T-helper 1 cell treated with Interleukin-12 subunit alpha and Interleukin-12 subunit beta and Interleukin-4 antibody, amounts not matched to agents 30 μg/mL and 1 μg/mL, for 36 hours (primary cell): ENCODE data around the gene UXT.
A peak's percentile ranks its signal among the peaks of the same experiment; 100 is the strongest.

Experiments
- H3K27ac Mint-ChIP-seq: one replicate; pipeline ENCODE4 v1.8.0; 2021; ENCODE audit warnings: mild to moderate bottlenecking, mixed read lengths
- H3K27me3 Mint-ChIP-seq: one replicate; pipeline ENCODE4 v1.8.0; 2021; ENCODE audit warnings: low read depth, mixed read lengths
- H3K36me3 Mint-ChIP-seq: one replicate; pipeline ENCODE4 v1.8.0; 2021; ENCODE audit warnings: low read depth, mixed read lengths
- H3K4me1 Mint-ChIP-seq: one replicate; pipeline ENCODE4 v1.8.0; 2021; ENCODE audit warnings: low read depth, mixed read lengths
- H3K4me3 Mint-ChIP-seq: one replicate; pipeline ENCODE4 v1.8.0; 2021; ENCODE audit warnings: mild to moderate bottlenecking, moderate library complexity, mixed read lengths
- H3K9me3 Mint-ChIP-seq: one replicate; pipeline ENCODE4 v1.8.0; 2021; ENCODE audit warnings: mixed read lengths

UXT gene

GRCh38 chrX:47661539-47661938 is 2.6 kb upstream of the UXT start:
- no peaks in the 10 kb centered on the region for H3K9me3 Mint-ChIP-seq
- H3K4me1 Mint-ChIP-seq: peaks cover 18% of the 10 kb centered on the region
- no peak overlapping the region for H3K27ac Mint-ChIP-seq
- no peaks in the 10 kb centered on the region for H3K27me3 Mint-ChIP-seq
- peaks cover 7% of the 10 kb centered on the region for H3K36me3 Mint-ChIP-seq
- H3K4me3 Mint-ChIP-seq: no peak overlapping the region

DNA sequence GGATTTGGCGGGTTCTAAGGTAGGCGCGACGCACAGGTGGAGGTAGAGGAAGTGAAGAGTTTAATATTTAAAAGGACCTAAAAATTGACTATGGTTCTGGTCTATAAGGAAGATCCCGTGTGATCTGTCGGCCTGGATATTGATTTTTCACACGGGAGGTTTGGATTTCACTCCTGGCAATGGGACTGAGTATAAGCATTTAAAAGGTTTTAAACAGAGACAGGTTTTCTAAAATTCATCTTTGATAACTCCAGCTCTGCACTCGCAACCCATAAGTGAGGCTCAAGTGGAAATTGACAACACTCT is 394 bp upstream of the UXT start:
- no peaks in the 10 kb centered on the region for H3K27me3 Mint-ChIP-seq
- H3K4me1 Mint-ChIP-seq: peaks cover 25% of the 10 kb centered on the region
- peak overlapping the region; percentile 89 for H3K4me3 Mint-ChIP-seq
- H3K36me3 Mint-ChIP-seq: peaks cover 22% of the 10 kb centered on the region
- no peaks in the 10 kb centered on the region for H3K9me3 Mint-ChIP-seq
- H3K27ac Mint-ChIP-seq: peak overlapping the region; percentile 94

DNA sequence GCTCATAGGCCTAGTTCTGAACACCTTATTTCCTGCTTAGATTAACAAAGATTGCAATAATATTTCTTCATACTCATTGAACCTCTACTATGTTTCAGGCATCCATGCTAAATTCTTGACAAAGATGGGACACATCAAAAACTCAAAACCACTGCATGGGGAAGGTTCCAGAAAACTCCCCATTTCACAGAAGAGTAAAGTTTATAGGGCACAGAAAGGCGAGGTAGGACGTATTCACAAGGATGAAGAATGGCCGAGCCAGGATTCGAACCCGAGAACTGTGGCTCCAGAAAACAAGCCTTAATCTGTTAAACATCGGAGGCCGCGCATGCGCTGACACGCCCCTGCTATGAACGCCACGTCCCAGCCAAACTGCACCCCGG is 688 bp downstream of the UXT start:
- Mint-ChIP-seq H3K36me3 (peaks cover 28% of the 10 kb centered on the region), H3K27ac (peak overlapping the region; percentile 94), H3K27me3 (no peaks in the 10 kb centered on the region), H3K4me1 (peaks cover 29% of the 10 kb centered on the region), H3K9me3 (no peaks in the 10 kb centered on the region), H3K4me3 (peak overlapping the region; percentile 89)

GRCh38 chrX:47651043-47651905 is 7.7 kb downstream of the UXT start:
- Mint-ChIP-seq H3K4me1 (peaks cover 43% of the 10 kb centered on the region), H3K36me3 (peaks cover 49% of the 10 kb centered on the region), H3K9me3 (no peaks in the 10 kb centered on the region), H3K27ac (peak overlapping the region; percentile 96), H3K4me3 (peak overlapping the region; percentile 93), H3K27me3 (no peaks in the 10 kb centered on the region)

DNA sequence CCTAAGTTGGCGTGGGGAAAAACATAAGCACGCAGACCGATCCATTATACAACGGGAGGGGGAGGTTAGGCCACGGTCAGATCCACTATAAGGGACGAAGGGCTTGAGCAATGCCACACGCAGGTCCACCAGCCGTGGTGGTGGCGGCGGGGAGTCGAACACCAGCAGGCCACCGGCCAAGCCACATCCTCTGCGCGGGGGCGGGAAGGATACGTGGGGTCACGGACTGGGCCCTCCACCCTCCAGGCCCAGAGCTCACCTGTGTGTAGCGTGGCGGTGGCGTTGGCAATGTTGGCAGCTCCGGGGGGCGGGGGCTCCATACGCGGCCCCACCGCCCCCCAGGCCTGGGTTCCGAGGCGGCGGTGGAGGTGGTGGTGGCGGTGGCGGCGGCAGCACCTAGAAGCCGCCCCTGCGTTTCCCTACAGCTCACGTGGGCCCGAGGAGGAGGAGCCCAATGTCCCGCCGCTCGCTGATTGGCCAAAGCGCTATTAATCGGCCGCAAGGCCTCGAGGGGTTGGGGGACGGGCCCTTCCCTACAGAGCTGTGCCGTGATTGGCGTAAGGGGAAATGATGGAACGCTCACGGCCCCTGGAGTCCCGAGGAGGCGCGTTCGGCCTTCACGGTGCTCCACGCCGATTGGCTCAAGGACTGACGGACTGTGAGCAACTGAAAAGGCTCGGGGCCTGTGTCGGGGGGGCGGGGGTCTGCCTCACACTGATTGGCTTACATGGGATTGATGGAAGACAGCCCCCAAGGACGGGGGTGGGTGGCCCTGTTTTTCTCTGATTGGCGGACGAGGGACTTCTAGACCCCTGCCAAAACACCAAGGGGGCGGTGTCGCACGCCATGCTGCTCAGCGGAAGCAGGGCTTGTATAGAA is 8.6 kb downstream of the UXT start, which contains the start of gene ELK1:
Gene ELK1 (minus strand): TSS at position 400 of the 879 bp plus-strand sequence. CDS start 9,122 bp downstream, outside the sequence.
- peaks cover 40% of the 10 kb centered on the region for H3K36me3 Mint-ChIP-seq
- peaks cover 41% of the 10 kb centered on the region for H3K4me1 Mint-ChIP-seq
- H3K27me3 Mint-ChIP-seq: no peaks in the 10 kb centered on the region
- H3K4me3 Mint-ChIP-seq: peak within 1 kb of the TSS; percentile 93
- H3K27ac Mint-ChIP-seq: peak within 1 kb of the TSS; percentile 96
- H3K9me3 Mint-ChIP-seq: no peaks in the 10 kb centered on the region

DNA sequence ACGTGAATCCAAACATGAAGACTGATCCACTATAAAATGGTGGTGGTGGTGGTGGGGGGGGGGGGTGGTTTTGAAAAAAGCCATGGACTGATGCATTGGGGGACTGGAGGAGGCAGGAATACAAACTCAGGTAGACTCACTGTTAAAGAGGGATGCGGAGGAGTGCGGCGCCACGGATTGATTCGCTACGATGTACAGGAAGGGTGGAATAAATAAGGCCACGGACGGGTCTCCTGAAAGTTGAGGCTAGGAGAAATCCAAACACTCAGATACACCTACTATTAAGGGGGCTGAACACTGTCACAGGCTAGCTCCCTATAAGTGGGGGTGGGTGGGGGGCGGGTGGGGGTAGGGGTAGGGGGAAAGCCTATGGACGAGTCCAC is 9.2 kb downstream of the UXT start:
- peak overlapping the region; percentile 93 for H3K4me3 Mint-ChIP-seq
- H3K9me3 Mint-ChIP-seq: no peaks in the 10 kb centered on the region
- no peaks in the 10 kb centered on the region for H3K27me3 Mint-ChIP-seq
- H3K27ac Mint-ChIP-seq: peak overlapping the region; percentile 93
- H3K4me1 Mint-ChIP-seq: peaks cover 45% of the 10 kb centered on the region
- H3K36me3 Mint-ChIP-seq: peaks cover 40% of the 10 kb centered on the region

DNA sequence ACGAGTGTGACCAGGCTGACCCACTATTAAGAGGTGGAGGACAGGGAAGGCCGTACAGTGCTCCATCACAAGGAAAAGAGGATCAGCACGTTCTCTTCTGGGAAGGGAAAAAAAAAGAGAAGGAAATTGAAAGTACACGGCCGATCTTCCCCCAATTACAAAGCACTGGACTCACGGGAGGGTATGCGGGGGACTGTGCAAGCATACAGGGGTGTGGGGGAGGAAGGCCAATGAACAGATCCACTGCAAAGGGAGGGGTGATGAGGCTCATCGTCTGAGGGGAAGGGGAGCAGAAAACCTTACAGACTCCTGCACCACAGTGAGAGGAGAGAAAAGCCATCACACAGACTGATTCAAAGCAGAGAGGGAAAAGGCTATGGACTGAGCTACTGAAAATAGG is 9.7 kb downstream of the UXT start:
- Mint-ChIP-seq H3K4me1 (peaks cover 50% of the 10 kb centered on the region), H3K36me3 (peaks cover 38% of the 10 kb centered on the region), H3K27me3 (no peaks in the 10 kb centered on the region), H3K9me3 (no peaks in the 10 kb centered on the region), H3K27ac (peak overlapping the region; percentile 93), H3K4me3 (peak overlapping the region; percentile 93)

- Mint-ChIP-seq H3K4me3 (peak overlapping the region; percentile 93), H3K4me1 (peaks cover 50% of the 10 kb centered on the region), H3K27me3 (no peaks in the 10 kb centered on the region), H3K27ac (peak overlapping the region; percentile 93), H3K36me3 (peaks cover 35% of the 10 kb centered on the region), H3K9me3 (no peaks in the 10 kb centered on the region)
These were observed 10.6 kb downstream of the UXT start for GRCh38 chrX:47648376-47648775.

DNA sequence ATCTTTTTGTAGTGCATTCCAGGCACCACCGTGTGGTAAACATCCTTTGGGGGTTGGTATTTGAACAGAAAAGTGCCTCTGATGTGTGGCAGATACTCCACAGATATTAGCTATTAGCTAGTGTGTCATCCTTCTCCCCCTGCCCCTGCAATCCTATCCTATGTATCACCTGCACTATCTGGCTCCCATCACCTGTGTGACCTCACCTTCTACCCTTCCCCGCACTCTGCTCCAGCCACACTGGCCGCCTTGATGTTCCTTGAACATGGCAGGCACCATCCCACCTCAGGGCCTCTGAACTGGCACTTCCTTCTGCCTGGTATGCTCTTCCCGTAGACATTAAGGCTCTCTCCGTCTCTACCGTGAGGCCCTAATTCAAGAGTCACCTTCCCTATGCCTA is 12.3 kb downstream of the UXT start:
- Mint-ChIP-seq H3K36me3 (peaks cover 28% of the 10 kb centered on the region), H3K27me3 (no peaks in the 10 kb centered on the region), H3K9me3 (no peaks in the 10 kb centered on the region), H3K27ac (no peak overlapping the region), H3K4me3 (peak overlapping the region; percentile 20), H3K4me1 (peaks cover 46% of the 10 kb centered on the region)

- no peaks in the 10 kb centered on the region for H3K9me3 Mint-ChIP-seq
- H3K4me1 Mint-ChIP-seq: peaks cover 38% of the 10 kb centered on the region
- peak overlapping the region; percentile 14 for H3K4me3 Mint-ChIP-seq
- peaks cover 33% of the 10 kb centered on the region for H3K36me3 Mint-ChIP-seq
- no peak overlapping the region for H3K27ac Mint-ChIP-seq
- H3K27me3 Mint-ChIP-seq: no peaks in the 10 kb centered on the region
These were observed 13.4 kb downstream of the UXT start for GRCh38 chrX:47645530-47645929.

GRCh38 chrX:47644557-47645091 is 14.4 kb downstream of the UXT start:
- H3K4me3 Mint-ChIP-seq: no peak overlapping the region
- H3K27me3 Mint-ChIP-seq: no peaks in the 10 kb centered on the region
- H3K36me3 Mint-ChIP-seq: peaks cover 42% of the 10 kb centered on the region
- no peaks in the 10 kb centered on the region for H3K9me3 Mint-ChIP-seq
- peak overlapping the region; percentile 73 for H3K27ac Mint-ChIP-seq
- H3K4me1 Mint-ChIP-seq: peaks cover 41% of the 10 kb centered on the region

DNA sequence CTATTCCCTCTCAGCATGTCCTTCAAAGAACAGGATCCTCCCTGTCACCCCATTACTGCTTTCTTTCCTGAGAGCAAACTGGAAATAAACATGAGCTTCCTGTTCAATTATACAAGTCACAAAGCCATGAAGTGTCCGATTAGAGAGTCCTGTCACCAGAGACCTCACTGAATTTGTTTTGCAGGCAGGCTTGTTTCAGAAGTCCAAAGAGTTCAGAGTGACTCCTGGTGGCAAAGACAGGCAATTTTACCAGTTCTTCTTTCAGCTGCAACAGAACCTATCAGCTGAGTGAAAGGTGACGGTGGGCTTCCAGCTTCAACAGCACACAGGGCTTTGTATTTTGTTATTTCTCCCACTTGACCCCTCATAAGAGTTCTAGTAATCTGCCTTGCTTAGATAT is 15.1 kb downstream of the UXT start:
- peaks cover 46% of the 10 kb centered on the region for H3K36me3 Mint-ChIP-seq
- no peak overlapping the region for H3K27ac Mint-ChIP-seq
- H3K4me3 Mint-ChIP-seq: no peak overlapping the region

GRCh38 chrX:47638816-47639215 is 20.2 kb downstream of the UXT start:
- peaks cover 15% of the 10 kb centered on the region for H3K4me1 Mint-ChIP-seq
- no peaks in the 10 kb centered on the region for H3K27me3 Mint-ChIP-seq
- H3K27ac Mint-ChIP-seq: peak overlapping the region; percentile 31
- H3K36me3 Mint-ChIP-seq: peaks cover 48% of the 10 kb centered on the region
- H3K4me3 Mint-ChIP-seq: peak overlapping the region; percentile 7
- H3K9me3 Mint-ChIP-seq: no peaks in the 10 kb centered on the region

More for the DNA sequence above, 15.1 kb downstream of the UXT start:
- Mint-ChIP-seq H3K4me1 (peaks cover 37% of the 10 kb centered on the region), H3K9me3 (no peaks in the 10 kb centered on the region), H3K27me3 (no peaks in the 10 kb centered on the region)

GRCh38 chrX:47637546-47638195 is 21.3 kb downstream of the UXT start:
- Mint-ChIP-seq H3K4me3 (peak overlapping the region; percentile 64), H3K27ac (peak overlapping the region; percentile 66), H3K9me3 (no peaks in the 10 kb centered on the region), H3K4me1 (peaks cover 15% of the 10 kb centered on the region), H3K36me3 (peaks cover 46% of the 10 kb centered on the region), H3K27me3 (no peaks in the 10 kb centered on the region)
